WERI-Rb-1 (cell line): Measurements from ENCODE around the gene WDR1.

Experiments
- DNase-seq: peaks from one replicate; pipeline ENCODE4 v3.0.0-alpha.2; 2020
- H3K27ac ChIP-seq: fragments of 250-450 bp; sonication (Bioruptor Pico); 2 replicates; pipeline ENCODE4 v1.5.1; 2020; ENCODE audit warnings: mild to moderate bottlenecking, moderate library complexity
- H3K27me3 ChIP-seq: fragments of 250-450 bp; sonication (Bioruptor Pico); 2 replicates; pipeline ENCODE4 v1.5.1; 2021; ENCODE audit warnings: mild to moderate bottlenecking, low read depth, moderate library complexity; ENCODE audit not compliant: insufficient read depth, severe bottlenecking
- H3K36me3 ChIP-seq: fragments of 250-450 bp; sonication (Bioruptor Pico); 2 replicates; pipeline ENCODE4 v1.5.1; 2020; ENCODE audit warnings: mild to moderate bottlenecking, moderate library complexity
- H3K4me3 ChIP-seq: 2 replicates; pipeline ENCODE4 v1.5.1; 2011; ENCODE audit warnings: low read depth, mild to moderate bottlenecking, control low read depth, low read length
- H3K9me3 ChIP-seq: fragments of 250-450 bp; sonication (Bioruptor Pico); 2 replicates; pipeline ENCODE4 v1.5.1; 2021; ENCODE audit warnings: mild to moderate bottlenecking, moderate library complexity; ENCODE audit not compliant: severe bottlenecking
- TF ChIP-seq, protein P1 (sequence below): IDR thresholded peaks from 2 replicates; pipeline ENCODE4 v1.5.1; 2011; ENCODE audit warnings: low read depth, mild to moderate bottlenecking, control low read depth, inconsistent platforms, low read length

The WDR1 gene

DNA sequence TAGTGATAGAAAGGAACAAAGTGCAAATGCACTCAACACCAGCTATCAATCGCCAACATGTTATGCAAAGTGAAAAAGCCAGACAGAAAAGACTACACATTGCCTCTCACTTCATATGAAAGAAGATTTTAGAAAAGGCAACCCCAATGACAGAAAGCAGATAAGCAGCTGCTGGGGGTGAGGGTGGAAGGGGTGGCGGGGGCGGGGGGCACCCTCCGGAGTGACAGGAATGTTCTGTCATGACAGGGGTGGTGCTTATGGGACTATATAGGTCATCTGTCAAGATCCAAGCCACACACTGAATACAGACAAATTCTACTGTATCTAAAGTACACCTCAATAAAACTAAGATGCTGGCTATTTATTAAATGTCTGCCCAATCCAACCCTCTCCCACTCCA lies 10.7 kb downstream of the WDR1 start:
- no peaks in the 10 kb centered on the region for H3K9me3 ChIP-seq
- TF ChIP-seq, protein P1, sequence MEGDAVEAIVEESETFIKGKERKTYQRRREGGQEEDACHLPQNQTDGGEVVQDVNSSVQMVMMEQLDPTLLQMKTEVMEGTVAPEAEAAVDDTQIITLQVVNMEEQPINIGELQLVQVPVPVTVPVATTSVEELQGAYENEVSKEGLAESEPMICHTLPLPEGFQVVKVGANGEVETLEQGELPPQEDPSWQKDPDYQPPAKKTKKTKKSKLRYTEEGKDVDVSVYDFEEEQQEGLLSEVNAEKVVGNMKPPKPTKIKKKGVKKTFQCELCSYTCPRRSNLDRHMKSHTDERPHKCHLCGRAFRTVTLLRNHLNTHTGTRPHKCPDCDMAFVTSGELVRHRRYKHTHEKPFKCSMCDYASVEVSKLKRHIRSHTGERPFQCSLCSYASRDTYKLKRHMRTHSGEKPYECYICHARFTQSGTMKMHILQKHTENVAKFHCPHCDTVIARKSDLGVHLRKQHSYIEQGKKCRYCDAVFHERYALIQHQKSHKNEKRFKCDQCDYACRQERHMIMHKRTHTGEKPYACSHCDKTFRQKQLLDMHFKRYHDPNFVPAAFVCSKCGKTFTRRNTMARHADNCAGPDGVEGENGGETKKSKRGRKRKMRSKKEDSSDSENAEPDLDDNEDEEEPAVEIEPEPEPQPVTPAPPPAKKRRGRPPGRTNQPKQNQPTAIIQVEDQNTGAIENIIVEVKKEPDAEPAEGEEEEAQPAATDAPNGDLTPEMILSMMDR, result no peak
- H3K36me3 ChIP-seq, result peaks cover 70% of the 10 kb centered on the region
- DNase-seq, result no peak
- no peak overlapping the region for H3K27ac ChIP-seq
- H3K4me3 ChIP-seq, result no peak overlapping the region
- H3K27me3 ChIP-seq, result no peaks in the 10 kb centered on the region

DNA sequence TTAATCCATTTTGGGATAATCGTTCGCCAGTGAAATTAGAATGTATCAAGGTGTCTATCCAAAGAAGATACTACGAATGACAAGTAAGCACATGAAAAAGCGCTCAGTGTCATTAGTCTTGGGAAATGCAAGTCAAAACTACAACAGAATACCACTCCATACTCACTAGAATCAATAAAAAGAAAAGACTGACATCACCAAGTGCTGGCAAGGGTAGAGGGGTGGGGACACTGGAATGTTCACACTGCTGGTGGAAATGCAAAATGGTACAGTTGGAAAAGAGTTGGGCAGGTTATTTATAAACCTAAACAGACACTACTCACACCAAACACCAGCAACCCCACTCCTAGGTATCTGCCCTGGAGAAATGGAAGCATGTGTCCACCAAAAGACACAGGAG lies 11.2 kb downstream of the WDR1 start:
- no peak overlapping the region for H3K4me3 ChIP-seq
- no peak overlapping the region for H3K27ac ChIP-seq
- TF ChIP-seq, protein P1, result no peak
- peaks cover 70% of the 10 kb centered on the region for H3K36me3 ChIP-seq
- no peaks in the 10 kb centered on the region for H3K27me3 ChIP-seq
- no peak for DNase-seq
- no peaks in the 10 kb centered on the region for H3K9me3 ChIP-seq

DNA sequence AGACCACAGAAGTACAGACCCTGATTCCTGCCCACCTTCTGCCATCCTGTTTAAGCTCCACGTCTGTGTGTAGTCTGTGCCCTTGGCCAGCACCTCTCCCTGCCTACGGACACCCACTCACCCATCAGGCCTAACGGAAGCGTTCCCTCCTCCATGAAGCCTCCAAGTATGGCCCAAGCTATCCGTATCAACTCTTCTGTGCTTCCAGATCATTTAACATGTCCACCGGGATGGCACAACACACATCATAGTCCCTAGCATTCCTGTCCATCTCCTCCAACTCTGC lies 11.7 kb downstream of the WDR1 start:
- peaks cover 70% of the 10 kb centered on the region for H3K36me3 ChIP-seq
- peak overlapping the region; percentile 49 for H3K27ac ChIP-seq
- H3K4me3 ChIP-seq, result no peak overlapping the region

DNA sequence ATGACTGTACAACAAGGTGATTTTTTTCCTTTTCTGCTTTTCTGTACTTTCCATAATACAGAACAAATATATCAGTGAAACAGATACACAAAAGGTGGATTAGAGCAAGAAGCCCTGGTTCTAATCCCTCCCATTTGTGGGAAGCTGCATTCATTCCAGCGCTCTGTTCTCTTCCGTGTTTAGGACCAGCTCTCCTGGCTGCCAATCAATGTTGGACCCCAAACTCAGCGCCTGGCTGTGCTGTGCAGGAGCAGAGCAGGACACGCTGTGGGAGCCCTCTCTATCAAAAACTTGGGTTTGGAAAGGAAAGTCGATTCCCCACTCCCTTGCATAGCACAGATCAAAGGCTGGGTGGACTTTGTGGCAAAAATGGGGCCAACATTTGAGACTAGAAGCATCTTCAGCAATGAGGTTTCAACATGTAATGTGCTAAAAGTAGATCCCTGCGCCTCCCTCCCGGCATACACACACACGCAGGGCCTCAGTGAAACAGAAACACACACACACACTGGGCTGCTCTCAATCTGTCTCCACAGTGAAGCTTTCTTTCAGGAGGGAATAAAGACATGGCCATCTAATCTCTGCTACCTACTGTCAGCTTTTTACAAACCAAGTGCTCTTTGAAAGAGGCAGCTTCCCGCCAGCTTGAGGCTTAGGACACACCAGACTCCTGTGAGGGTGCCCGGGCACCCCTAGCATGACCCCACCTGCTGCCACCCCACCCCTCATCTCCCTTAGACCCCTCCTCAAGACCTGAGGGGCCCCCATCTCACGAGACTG lies 12.2 kb downstream of the WDR1 start:
- TF ChIP-seq, protein P1, result no peak
- DNase-seq, result no peak
- H3K27ac ChIP-seq, result peak overlapping the region; percentile 49
- H3K9me3 ChIP-seq, result no peaks in the 10 kb centered on the region
- H3K27me3 ChIP-seq, result no peaks in the 10 kb centered on the region
- H3K4me3 ChIP-seq, result no peak overlapping the region
- peaks cover 66% of the 10 kb centered on the region for H3K36me3 ChIP-seq

More for the DNA sequence above, 11.7 kb downstream of the WDR1 start:
- Histone ChIP-seq H3K9me3 (no peaks in the 10 kb centered on the region), H3K27me3 (no peaks in the 10 kb centered on the region)
- no peak for DNase-seq
- TF ChIP-seq, protein P1, result no peak

DNA sequence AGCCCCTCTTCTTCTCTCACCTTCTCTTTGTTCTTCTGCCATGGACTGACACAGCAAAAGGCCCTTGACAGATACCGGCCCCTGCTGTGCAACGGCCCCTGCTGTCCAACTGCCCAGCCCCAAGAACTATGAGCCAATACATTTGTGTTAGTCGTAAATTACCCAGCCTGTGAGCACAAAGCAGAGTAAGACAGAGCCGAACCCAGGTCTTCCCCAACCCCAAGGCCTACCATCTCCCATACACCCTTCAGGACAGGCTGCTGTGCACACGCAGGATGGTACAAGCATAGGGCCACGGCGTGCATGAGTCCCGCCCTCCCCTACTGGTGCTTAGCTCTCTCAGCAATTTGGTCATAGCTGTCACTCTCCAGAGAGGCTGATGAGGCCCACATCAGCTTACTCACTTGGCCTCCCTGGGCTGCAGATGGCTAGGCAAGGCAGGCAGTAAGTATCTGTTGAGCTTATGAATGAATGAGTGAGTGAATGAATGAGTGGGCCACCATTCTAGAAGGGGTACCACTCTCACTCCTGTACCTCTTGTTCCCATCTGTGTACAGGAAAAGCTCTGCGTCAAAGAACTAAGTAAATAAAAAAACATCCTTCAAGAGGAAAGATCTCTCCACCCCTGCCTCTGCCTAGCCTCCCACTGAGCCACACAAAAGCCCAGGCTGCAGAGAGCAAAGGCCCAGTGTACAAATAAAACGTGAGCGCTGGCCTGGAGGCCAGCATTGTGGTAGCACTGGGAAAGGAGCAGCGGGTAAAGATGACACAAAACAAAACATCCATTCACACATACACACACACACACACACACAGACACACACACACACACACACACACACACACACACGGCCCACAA lies 13.9 kb downstream of the WDR1 start:
- peaks cover 65% of the 10 kb centered on the region for H3K36me3 ChIP-seq
- peak overlapping the region; percentile 89 for H3K27ac ChIP-seq
- TF ChIP-seq, protein P1, result no peak
- H3K4me3 ChIP-seq, result no peak overlapping the region
- DNase-seq, result peak; percentile 60
- H3K27me3 ChIP-seq, result no peaks in the 10 kb centered on the region
- no peaks in the 10 kb centered on the region for H3K9me3 ChIP-seq
